ENCODE results near the gene MACF1.

Gene MACF1

DNA sequence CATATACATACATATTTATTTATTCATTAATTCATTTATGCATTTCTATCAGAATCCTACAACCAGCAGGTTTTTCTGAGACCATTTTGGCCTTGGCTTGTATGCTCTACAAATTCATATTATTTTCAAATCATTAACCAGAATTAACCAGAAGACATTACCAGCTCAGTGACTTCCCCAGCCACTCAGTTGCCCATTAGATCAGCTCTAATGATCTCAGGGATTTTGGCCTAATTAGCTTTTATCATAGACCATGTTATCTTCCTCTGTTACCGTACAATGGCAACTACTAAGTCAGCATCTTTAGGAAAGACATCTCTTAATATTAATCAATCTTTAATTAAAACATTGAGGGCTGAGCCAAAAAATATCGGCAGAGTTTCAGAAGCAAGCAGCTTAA is 196.6 kb downstream of the MACF1 start:
- Mint-ChIP-seq H3K36me3 (peaks cover 30% of the 10 kb centered on the region), H3K4me1 (peaks cover 45% of the 10 kb centered on the region), H3K27me3 (no peaks in the 10 kb centered on the region), H3K4me3 (no peak overlapping the region), H3K9me3 (no peaks in the 10 kb centered on the region), H3K27ac (no peak overlapping the region)
- DNase-seq: no peak
- CTCF ChIA-PET: interaction anchor here (4.7 kb wide), 1 partner anchor 9 kb away, joined by 29 read pairs; no protein-coding TSS in a partner anchor

- no peak for DNase-seq
- H3K36me3 Mint-ChIP-seq: peaks cover 25% of the 10 kb centered on the region
- H3K4me3 Mint-ChIP-seq: no peak overlapping the region
- H3K27me3 Mint-ChIP-seq: no peaks in the 10 kb centered on the region
- H3K9me3 Mint-ChIP-seq: no peaks in the 10 kb centered on the region
- CTCF ChIA-PET: no interaction called here
- peak overlapping the region; percentile 42 for H3K27ac Mint-ChIP-seq
- H3K4me1 Mint-ChIP-seq: peaks cover 36% of the 10 kb centered on the region
Observed at GRCh38 chr1:39404876-39405275, 200.4 kb downstream of the MACF1 start.

DNA sequence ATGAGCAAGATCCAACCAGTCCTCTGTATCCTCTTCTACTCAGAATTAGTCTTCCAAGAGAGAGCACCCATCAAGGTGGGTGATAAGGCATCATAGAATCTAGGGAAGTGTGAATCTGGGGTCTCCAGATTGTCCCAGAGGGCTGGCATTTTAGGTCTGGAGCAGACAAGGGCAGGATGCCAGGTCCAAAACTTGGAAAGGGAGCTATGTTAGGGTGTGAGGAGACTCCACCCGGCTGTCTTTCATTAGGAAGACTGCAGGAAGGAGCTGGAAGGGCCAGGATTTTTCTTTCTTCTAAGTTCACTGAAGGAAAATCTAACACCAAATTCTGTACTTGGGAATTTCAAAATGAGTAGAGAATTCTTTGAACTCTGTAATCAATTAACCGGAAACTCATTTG is 200.9 kb downstream of the MACF1 start:
- CTCF ChIA-PET: interaction anchor here (0.6 to 0.7 kb wide), 2 partner anchors 30 to 1598 kb away, joined by 4 read pairs; no protein-coding TSS in a partner anchor
- H3K9me3 Mint-ChIP-seq: no peaks in the 10 kb centered on the region
- H3K4me3 Mint-ChIP-seq: no peak overlapping the region
- no peak overlapping the region for H3K27ac Mint-ChIP-seq
- H3K4me1 Mint-ChIP-seq: peaks cover 40% of the 10 kb centered on the region
- H3K27me3 Mint-ChIP-seq: no peaks in the 10 kb centered on the region
- H3K36me3 Mint-ChIP-seq: peaks cover 27% of the 10 kb centered on the region
- no peak for DNase-seq

DNA sequence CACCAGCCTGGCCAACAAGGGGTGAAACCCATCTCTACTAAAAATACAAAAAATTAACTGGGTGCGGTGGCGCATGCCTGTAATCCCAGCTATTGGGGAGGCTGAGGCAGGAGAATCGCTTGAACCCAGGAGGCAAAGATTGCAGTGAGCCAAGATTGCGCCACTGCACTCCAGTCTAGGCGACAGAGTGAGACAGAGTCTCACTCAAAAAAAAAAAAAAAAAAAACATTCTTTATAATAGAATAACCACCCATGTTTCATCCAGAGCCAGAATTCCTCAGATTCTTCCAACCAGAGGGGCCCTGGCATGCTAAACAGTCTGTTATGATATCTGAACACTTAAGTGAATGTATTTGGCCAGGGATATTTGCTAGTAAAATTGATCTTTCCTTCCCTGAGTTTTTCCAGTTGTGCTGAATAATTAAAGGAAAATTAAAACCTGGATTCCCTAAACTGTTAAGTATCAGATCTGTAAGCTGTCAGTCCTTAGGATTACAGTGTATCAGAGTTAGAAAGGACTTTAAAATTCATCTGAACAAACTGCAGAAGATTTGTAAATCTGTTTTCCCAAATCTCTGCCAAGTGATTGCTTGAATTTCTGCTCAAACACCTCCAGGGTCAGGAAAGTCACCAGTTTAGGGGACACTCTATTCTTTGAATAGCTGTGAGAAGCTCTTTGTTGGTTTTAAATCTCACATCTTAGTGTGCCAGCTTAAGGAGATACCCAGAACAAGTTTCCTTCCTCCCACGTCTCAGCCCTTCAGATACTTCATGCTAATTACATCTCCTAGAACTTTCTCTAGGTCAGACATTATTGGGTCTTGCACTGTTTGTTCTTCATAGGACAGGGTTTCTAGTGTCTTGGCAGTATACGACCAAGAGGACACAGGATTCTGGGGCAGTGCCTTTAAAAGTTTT is 202.3 kb downstream of the MACF1 start:
- no peaks in the 10 kb centered on the region for H3K27me3 Mint-ChIP-seq
- peak overlapping the region; percentile 82 for H3K4me3 Mint-ChIP-seq
- peaks cover 36% of the 10 kb centered on the region for H3K36me3 Mint-ChIP-seq
- H3K27ac Mint-ChIP-seq: no peak overlapping the region
- no peaks in the 10 kb centered on the region for H3K9me3 Mint-ChIP-seq
- H3K4me1 Mint-ChIP-seq: peaks cover 51% of the 10 kb centered on the region
- CTCF ChIA-PET: no interaction called here
- no peak for DNase-seq

GRCh38 chr1:39407510-39407895 is 203.0 kb downstream of the MACF1 start:
- Mint-ChIP-seq H3K27me3 (no peaks in the 10 kb centered on the region), H3K9me3 (no peaks in the 10 kb centered on the region), H3K4me1 (peaks cover 52% of the 10 kb centered on the region), H3K36me3 (peaks cover 40% of the 10 kb centered on the region), H3K4me3 (peak overlapping the region; percentile 82), H3K27ac (no peak overlapping the region)
- CTCF ChIA-PET: no interaction called here
- no peak for DNase-seq

- no peaks in the 10 kb centered on the region for H3K27me3 Mint-ChIP-seq
- DNase-seq: no peak
- H3K36me3 Mint-ChIP-seq: peaks cover 41% of the 10 kb centered on the region
- CTCF ChIA-PET: no interaction called here
- H3K4me3 Mint-ChIP-seq: peak overlapping the region; percentile 82
- H3K9me3 Mint-ChIP-seq: no peaks in the 10 kb centered on the region
- H3K27ac Mint-ChIP-seq: no peak overlapping the region
- peaks cover 52% of the 10 kb centered on the region for H3K4me1 Mint-ChIP-seq
Observed at GRCh38 chr1:39407896-39408640, 203.6 kb downstream of the MACF1 start.

DNA sequence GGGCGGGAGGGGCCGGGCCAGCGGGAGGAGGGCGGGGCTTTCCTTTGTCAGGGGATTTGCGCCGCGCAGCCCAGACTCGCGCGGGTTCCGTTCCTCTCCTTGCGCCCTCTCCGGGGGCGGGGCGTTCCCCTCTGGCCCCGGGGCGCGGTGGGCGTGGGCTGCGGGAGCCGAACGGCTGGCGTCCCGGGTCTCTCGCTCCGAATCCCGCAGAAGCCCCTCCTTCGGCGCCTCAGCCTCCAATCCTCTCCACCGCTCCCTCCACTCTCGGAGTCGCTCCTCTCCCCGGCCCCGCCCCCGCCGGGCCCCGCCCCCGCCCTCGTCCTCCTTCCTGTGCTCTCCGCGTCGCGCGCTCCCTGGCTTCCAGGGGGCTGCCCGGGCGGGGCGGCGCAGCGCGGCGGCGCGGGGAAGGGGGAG is 204.2 kb downstream of the MACF1 start:
- H3K27me3 Mint-ChIP-seq: no peaks in the 10 kb centered on the region
- H3K27ac Mint-ChIP-seq: no peak overlapping the region
- CTCF ChIA-PET: interaction anchor here (2.9 kb wide), 1 partner anchor 9 kb away, joined by 29 read pairs; no protein-coding TSS in a partner anchor

GRCh38 chr1:39409055-39409816 is 204.7 kb downstream of the MACF1 start:
- Mint-ChIP-seq H3K27me3 (no peaks in the 10 kb centered on the region), H3K36me3 (peaks cover 47% of the 10 kb centered on the region), H3K4me3 (peak overlapping the region; percentile 82), H3K27ac (no peak overlapping the region), H3K4me1 (peaks cover 52% of the 10 kb centered on the region), H3K9me3 (no peaks in the 10 kb centered on the region)
- CTCF ChIA-PET: interaction anchor here (0.6 to 2.9 kb wide), 4 partner anchors 10 to 217 kb away, joined by 3 to 29 read pairs (median 10); no protein-coding TSS in a partner anchor
- DNase-seq: peak; percentile 53

More for the DNA sequence above, 204.2 kb downstream of the MACF1 start:
- DNase-seq: peak; percentile 90
- Mint-ChIP-seq H3K4me1 (peaks cover 52% of the 10 kb centered on the region), H3K36me3 (peaks cover 41% of the 10 kb centered on the region), H3K4me3 (peak overlapping the region; percentile 82), H3K9me3 (no peaks in the 10 kb centered on the region)

DNA sequence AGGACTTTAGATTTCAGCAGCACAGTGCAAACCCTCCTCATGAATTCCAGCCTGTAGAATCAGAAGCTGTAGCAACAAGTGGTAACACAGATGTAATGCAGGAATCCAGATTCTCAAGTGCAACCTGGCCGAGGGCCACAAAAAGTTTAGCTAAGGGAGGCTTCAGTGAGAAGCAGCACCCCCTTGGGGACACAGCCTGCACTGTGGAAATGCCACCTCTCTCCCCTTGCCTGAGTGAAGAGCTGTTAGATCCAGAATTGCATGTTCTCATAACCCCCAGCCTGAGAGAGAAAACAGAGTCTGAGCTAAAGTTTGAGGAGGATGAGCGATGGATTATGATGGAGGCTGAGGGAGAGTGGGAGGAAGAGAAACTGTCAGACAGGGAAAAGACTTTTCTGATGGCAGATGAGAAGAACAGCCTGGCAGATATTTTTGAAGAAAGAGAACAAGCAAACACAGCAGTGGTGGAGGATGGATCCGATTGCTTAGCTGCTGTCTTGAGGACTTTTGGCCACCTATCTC is 206.5 kb downstream of the MACF1 start:
- no peak overlapping the region for H3K27ac Mint-ChIP-seq
- no peak overlapping the region for H3K4me3 Mint-ChIP-seq

GRCh38 chr1:39411526-39412478 is 207.3 kb downstream of the MACF1 start:
- Mint-ChIP-seq H3K4me1 (peaks cover 37% of the 10 kb centered on the region), H3K4me3 (no peak overlapping the region), H3K36me3 (peaks cover 42% of the 10 kb centered on the region), H3K9me3 (no peaks in the 10 kb centered on the region), H3K27me3 (no peaks in the 10 kb centered on the region), H3K27ac (no peak overlapping the region)
- no peak for DNase-seq
- CTCF ChIA-PET: interaction anchor here (0.7 to 2.9 kb wide), 12 partner anchors 12 to 313 kb away, joined by 3 to 29 read pairs (median 5); no protein-coding TSS in a partner anchor

More for the DNA sequence above, 206.5 kb downstream of the MACF1 start:
- CTCF ChIA-PET: interaction anchor here (0.7 to 2.9 kb wide), 16 partner anchors 11 to 312 kb away, joined by 3 to 29 read pairs (median 4); no protein-coding TSS in a partner anchor
- Mint-ChIP-seq H3K9me3 (no peaks in the 10 kb centered on the region), H3K4me1 (peaks cover 41% of the 10 kb centered on the region), H3K36me3 (peaks cover 43% of the 10 kb centered on the region), H3K27me3 (no peaks in the 10 kb centered on the region)
- peak; percentile 69 for DNase-seq

GRCh38 chr1:39412892-39413291 is 208.4 kb downstream of the MACF1 start:
- no peaks in the 10 kb centered on the region for H3K27me3 Mint-ChIP-seq
- CTCF ChIA-PET: no interaction called here
- H3K36me3 Mint-ChIP-seq: peaks cover 44% of the 10 kb centered on the region
- peaks cover 27% of the 10 kb centered on the region for H3K4me1 Mint-ChIP-seq
- H3K9me3 Mint-ChIP-seq: no peaks in the 10 kb centered on the region
- no peak overlapping the region for H3K27ac Mint-ChIP-seq
- no peak overlapping the region for H3K4me3 Mint-ChIP-seq
- DNase-seq: no peak

DNA sequence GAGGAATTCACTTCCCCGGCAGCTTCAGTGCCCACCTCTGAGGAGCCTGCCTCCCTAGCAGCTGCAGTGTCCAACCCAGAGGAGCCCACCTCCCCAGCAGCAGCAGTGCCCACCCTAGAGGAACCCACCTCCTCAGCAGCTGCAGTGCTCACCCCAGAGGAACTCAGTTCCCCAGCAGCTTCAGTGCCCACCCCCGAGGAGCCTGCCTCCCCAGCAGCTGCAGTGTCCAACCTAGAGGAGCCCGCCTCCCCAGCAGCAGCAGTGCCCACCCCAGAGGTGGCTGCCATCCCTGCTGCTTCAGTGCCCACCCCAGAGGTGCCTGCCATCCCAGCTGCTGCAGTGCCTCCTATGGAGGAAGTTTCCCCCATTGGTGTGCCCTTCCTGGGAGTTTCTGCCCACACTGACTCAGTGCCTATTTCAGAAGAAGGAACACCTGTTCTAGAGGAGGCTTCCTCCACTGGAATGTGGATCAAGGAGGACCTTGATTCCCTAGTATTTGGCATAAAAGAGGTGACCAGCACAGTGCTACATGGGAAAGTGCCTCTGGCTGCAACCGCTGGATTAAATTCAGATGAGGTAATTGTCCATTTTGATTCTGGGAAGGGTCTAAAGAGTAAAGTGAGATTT is 209.5 kb downstream of the MACF1 start:
- Mint-ChIP-seq H3K27me3 (no peaks in the 10 kb centered on the region), H3K4me3 (no peak overlapping the region), H3K36me3 (peaks cover 49% of the 10 kb centered on the region), H3K27ac (peak overlapping the region; percentile 1), H3K9me3 (no peaks in the 10 kb centered on the region), H3K4me1 (peaks cover 26% of the 10 kb centered on the region)
- CTCF ChIA-PET: interaction anchor here (0.5 to 0.9 kb wide), 3 partner anchors 22 to 68 kb away, joined by 3 to 5 read pairs (median 3); no protein-coding TSS in a partner anchor
- DNase-seq: no peak

Measured in activated naive CD4-positive, alpha-beta T cell treated with anti-CD3 and anti-CD28 coated beads, Interleukin-2, amount 10 ng/mL, durations not matched to agents 7 days and 5 days (primary cell).